Measurements from ENCODE around the gene ZFX.

ZFX gene

DNA sequence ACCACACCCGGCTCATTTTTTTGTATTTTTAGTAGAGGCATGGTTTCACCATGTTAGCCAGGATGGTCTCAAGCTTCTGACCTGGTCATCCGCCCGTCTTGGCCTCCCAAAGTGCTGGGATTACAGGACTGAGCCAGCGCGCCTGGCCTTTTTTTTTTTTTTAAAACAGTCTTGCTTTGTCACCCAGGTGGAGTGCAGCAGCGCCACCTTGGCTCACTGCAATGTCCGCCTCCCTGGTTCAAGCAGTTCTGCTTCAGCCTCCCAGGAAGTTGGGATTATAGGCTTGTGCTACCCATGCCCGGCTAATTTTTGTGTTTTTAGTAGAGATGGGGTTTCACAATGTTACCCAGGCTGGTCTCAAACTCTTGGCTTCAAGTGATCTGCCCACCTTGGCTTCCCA lies 28.9 kb downstream of the ZFX start:
- H3K4me3 ChIP-seq (ENCODE audit: low read depth in 1 of 2, low read length in 1 of 2) = no peak overlapping the region
- H3K9me3 ChIP-seq = no peaks in the 10 kb centered on the region
- H3K27me3 ChIP-seq = no peaks in the 10 kb centered on the region
- no peak overlapping the region for H3K27ac ChIP-seq
- TF ChIP-seq CTCF (IDR thresholded peaks at IDR 0.05) = no peak
- no peaks in the 10 kb centered on the region for H3K4me1 ChIP-seq (ENCODE audit: control insufficient read depth in 1 of 2, insufficient read depth in 1 of 2, low read depth in 1 of 2, low read length in 1 of 2)
- peaks cover 42% of the 10 kb centered on the region for H3K36me3 ChIP-seq

- no peak overlapping the region for H3K4me3 ChIP-seq (ENCODE audit: low read depth in 1 of 2, low read length in 1 of 2)
- no peak for TF ChIP-seq CTCF (IDR thresholded peaks at IDR 0.05)
- no peaks in the 10 kb centered on the region for H3K9me3 ChIP-seq
- peaks cover 0 to 10% of the 10 kb centered on the region in 2 experiments for H3K4me1 ChIP-seq (ENCODE audit: control insufficient read depth in 1 of 2, insufficient read depth in 1 of 2, low read depth in 1 of 2, low read length in 1 of 2)
- no peaks in the 10 kb centered on the region for H3K27me3 ChIP-seq
- peak overlapping the region; percentile 54 for H3K27ac ChIP-seq
- peaks cover 17% of the 10 kb centered on the region for H3K36me3 ChIP-seq
Observed at GRCh38 chrX:24184018-24184417, 34.5 kb downstream of the ZFX start.

DNA sequence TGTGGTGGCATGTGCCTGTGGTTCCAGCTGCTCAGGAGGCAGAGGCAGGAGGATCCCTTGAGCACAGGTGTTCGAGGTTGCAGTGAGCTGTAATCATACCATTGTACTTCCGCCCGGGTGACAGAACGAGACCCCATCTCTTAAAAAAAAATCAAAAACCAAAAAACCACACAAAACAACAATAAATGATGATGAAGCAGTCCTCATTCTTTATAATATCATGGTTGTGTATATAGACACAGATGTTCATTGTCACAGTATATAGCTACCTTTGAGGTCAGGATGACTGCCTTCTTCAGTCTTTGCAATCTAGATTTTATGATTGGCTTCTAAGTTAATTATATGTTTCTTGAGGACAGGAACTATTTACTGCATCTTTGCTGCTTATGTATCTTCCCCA lies 37.0 kb downstream of the ZFX start:
- Histone ChIP-seq H3K9me3 (no peaks in the 10 kb centered on the region), H3K4me1 (ENCODE audit: control insufficient read depth in 1 of 2, insufficient read depth in 1 of 2, low read depth in 1 of 2, low read length in 1 of 2) (peaks cover 0 to 14% of the 10 kb centered on the region in 2 experiments), H3K27me3 (no peaks in the 10 kb centered on the region), H3K27ac (no peak overlapping the region), H3K36me3 (no peaks in the 10 kb centered on the region), H3K4me3 (ENCODE audit: low read depth in 1 of 2, low read length in 1 of 2) (no peak overlapping the region)
- TF ChIP-seq CTCF (IDR thresholded peaks at IDR 0.05) = no peak

DNA sequence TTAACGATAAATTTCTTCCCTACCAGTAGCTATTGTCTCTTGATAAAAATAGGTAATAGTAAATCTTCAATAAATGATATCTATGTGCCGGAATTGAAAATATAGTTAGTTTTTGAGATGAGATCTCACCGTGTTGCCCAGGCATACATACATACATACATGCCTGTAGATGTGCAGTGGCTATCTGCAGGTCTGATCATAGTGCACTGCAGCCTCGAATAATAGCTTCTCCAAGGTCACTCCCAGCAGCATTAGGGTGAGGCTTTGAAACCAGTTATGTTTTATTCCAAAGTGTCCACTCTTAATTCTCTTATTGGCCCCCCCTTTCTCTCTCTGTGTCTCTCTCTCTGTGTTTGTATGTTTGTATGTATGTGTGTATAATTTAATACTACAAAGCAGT lies 37.5 kb downstream of the ZFX start:
- Histone ChIP-seq H3K27ac (no peak overlapping the region), H3K4me1 (ENCODE audit: control insufficient read depth in 1 of 2, insufficient read depth in 1 of 2, low read depth in 1 of 2, low read length in 1 of 2) (peaks cover 0 to 14% of the 10 kb centered on the region in 2 experiments), H3K9me3 (no peaks in the 10 kb centered on the region), H3K4me3 (ENCODE audit: low read depth in 1 of 2, low read length in 1 of 2) (no peak overlapping the region), H3K36me3 (no peaks in the 10 kb centered on the region), H3K27me3 (no peaks in the 10 kb centered on the region)
- no peak for TF ChIP-seq CTCF (IDR thresholded peaks at IDR 0.05)

DNA sequence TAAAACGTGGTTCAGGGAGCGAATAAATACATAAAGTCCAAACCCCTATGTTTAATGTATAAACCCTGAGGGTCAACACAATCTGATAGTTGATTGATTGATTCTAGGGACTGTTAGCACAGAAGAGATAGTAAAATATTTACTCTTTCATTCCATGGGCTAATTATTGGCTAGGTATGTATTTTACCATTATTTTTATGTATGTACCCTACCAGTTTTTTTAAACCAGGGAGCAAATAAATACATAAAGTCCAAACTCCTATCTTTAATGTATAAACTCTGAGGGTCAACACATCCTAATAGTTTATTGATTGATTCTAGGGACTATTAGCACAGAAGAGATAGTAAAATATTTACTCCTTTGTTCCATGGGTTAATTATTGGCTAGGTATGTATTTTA lies 40.0 kb downstream of the ZFX start:
- Histone ChIP-seq H3K9me3 (no peaks in the 10 kb centered on the region), H3K27ac (no peak overlapping the region), H3K4me3 (ENCODE audit: low read depth in 1 of 2, low read length in 1 of 2) (no peak overlapping the region), H3K4me1 (ENCODE audit: control insufficient read depth in 1 of 2, insufficient read depth in 1 of 2, low read depth in 1 of 2, low read length in 1 of 2) (peaks cover 0 to 10% of the 10 kb centered on the region in 2 experiments), H3K27me3 (no peaks in the 10 kb centered on the region), H3K36me3 (no peaks in the 10 kb centered on the region)
- TF ChIP-seq CTCF (IDR thresholded peaks at IDR 0.05) = no peak
